H1 (cell line): ENCODE data around the gene PIGX. TPM values are rescaled to one million over a fixed set of nuclear protein-coding genes. Genes with fewer than 3 reads are reported as not detected.
"Not testable (repeated sequence)": the region's sequence is repeated elsewhere in the genome, so short reads cannot be mapped to it uniquely, and the experiment has no call there.

Experiments
- CTCF ChIA-PET: fragments of 300-600 bp; sonication (Branson Sonifier 250); formaldehyde crosslinking; loops from one replicate; lab custom pipeline; 2021; ENCODE audit not compliant: partially characterized antibody; lab: Charles Lee
- POLR2A ChIA-PET: fragments of 300-600 bp; sonication (Branson Sonifier 250); formaldehyde crosslinking; loops from one replicate; lab custom pipeline; 2021; ENCODE audit warnings: inconsistent platforms; ENCODE audit not compliant: partially characterized antibody; lab: Charles Lee
- DNase-seq, 2 experiments: peaks; one replicate each; pipeline versions ENCODE4 v3.0.0 to v3.0.0-alpha.2; 2010 to 2022; ENCODE audit warnings: low spot score in 2 of 2, low read depth in 1 of 2, mixed read lengths in 1 of 2
- FAIRE-seq: peaks from 2 replicates; lab custom pipeline; 2011; peaks lifted over from hg19 to GRCh38; lab: Jason Lieb, UNC
- H2AFZ ChIP-seq: 2 replicates; pipeline ENCODE4 v1.8.1; 2012; ENCODE audit warnings: low read length, inconsistent platforms
- H2AK5ac ChIP-seq: 2 replicates; pipeline ENCODE4 v1.6.1; 2013; ENCODE audit warnings: low read depth, low read length
- H2BK120ac ChIP-seq: replicated peaks from 2 replicates; pipeline ENCODE3; 2013; ENCODE audit warnings: low read depth, low read length, inconsistent platforms
- H2BK12ac ChIP-seq: 2 replicates; pipeline ENCODE4 v1.6.1; 2013; ENCODE audit warnings: low read depth, low read length
- H2BK15ac ChIP-seq: 2 replicates; pipeline ENCODE4 v1.6.1; 2013; ENCODE audit warnings: low read length
- H2BK20ac ChIP-seq: 2 replicates; pipeline ENCODE4 v1.6.1; 2013; ENCODE audit warnings: low read length
- H2BK5ac ChIP-seq: 2 replicates; pipeline ENCODE4 v1.6.1; 2013; ENCODE audit warnings: low read depth, low read length
- H3K14ac ChIP-seq: 2 replicates; pipeline ENCODE4 v1.6.1; 2013; ENCODE audit warnings: inconsistent platforms; ENCODE audit not compliant: insufficient read length
- H3K18ac ChIP-seq: 2 replicates; pipeline ENCODE4 v1.6.1; 2013; ENCODE audit warnings: low read length; ENCODE audit errors: extremely low read depth
- H3K23ac ChIP-seq: 2 replicates; pipeline ENCODE4 v1.6.1; 2013; ENCODE audit warnings: inconsistent platforms; ENCODE audit not compliant: insufficient read length
- H3K23me2 ChIP-seq: 2 replicates; pipeline ENCODE4 v1.6.1; 2013; ENCODE audit warnings: low read depth, low read length
- H3K27ac ChIP-seq: 2 replicates; pipeline ENCODE4 v1.6.1; 2011; ENCODE audit warnings: low read depth, low read length, inconsistent platforms
- H3K27me3 ChIP-seq, 4 experiments: replicated peaks in 1 of 4; 1 replicate in 1 of 4; 2 replicates in 3 of 4; pipeline versions ENCODE4 v1.6.1 to v1.8.1; 2011 to 2013; ENCODE audit warnings: low read length in 3 of 4, mild to moderate bottlenecking in 3 of 4, inconsistent platforms in 2 of 4, mixed read lengths in 2 of 4, moderate library complexity in 1 of 4; ENCODE audit not compliant: control insufficient read depth in 3 of 4, insufficient read depth in 3 of 4; ENCODE audit errors: extremely low read depth in 1 of 4
- H3K36me3 ChIP-seq, 4 experiments: 2 replicates each; pipeline versions ENCODE4 v1.6.1 to v1.8.1; 2011 to 2013; ENCODE audit warnings: mild to moderate bottlenecking in 4 of 4, low read length in 3 of 4, moderate library complexity in 2 of 4, control low read depth in 1 of 4, inconsistent platforms in 1 of 4; ENCODE audit not compliant: insufficient read depth in 4 of 4, control insufficient read depth in 2 of 4
- H3K4ac ChIP-seq: replicated peaks from 2 replicates; pipeline ENCODE3; 2013; ENCODE audit warnings: low read length, low read depth, mixed read lengths, inconsistent platforms; ENCODE audit not compliant: insufficient read length
- H3K4me1 ChIP-seq, 4 experiments: replicated peaks in 1 of 4; 1 replicate in 1 of 4; 2 replicates in 3 of 4; pipeline versions ENCODE4 v1.6.1 to v1.8.1; 2011 to 2013; ENCODE audit warnings: low read length in 3 of 4, inconsistent platforms in 2 of 4, mixed read lengths in 1 of 4; ENCODE audit not compliant: insufficient read depth in 4 of 4, control insufficient read depth in 3 of 4
- H3K4me2 ChIP-seq, 2 experiments: 2 replicates each; pipeline versions ENCODE4 v1.6.1 to v1.8.1; 2011 to 2013; ENCODE audit warnings: low read depth in 2 of 2, low read length in 2 of 2, control low read depth in 1 of 2, inconsistent platforms in 1 of 2, mild to moderate bottlenecking in 1 of 2; ENCODE audit not compliant: insufficient read depth in 1 of 2
- H3K4me3 ChIP-seq, 4 experiments: fragments of 200-600, 300-600 bp in 1 of 4; sonication (generic), shearing (Covaris generic), sonication (Bioruptor Twin) in 1 of 4; 2 replicates each; pipeline versions ENCODE4 v1.5.1 to v1.8.1; 2011 to 2016; ENCODE audit warnings: low read length in 4 of 4, low read depth in 3 of 4, control low read depth in 2 of 4, inconsistent platforms in 2 of 4, mild to moderate bottlenecking in 2 of 4, mixed read lengths in 1 of 4, moderate library complexity in 1 of 4; ENCODE audit not compliant: insufficient read depth in 2 of 4; ENCODE audit errors: extremely low read depth in 1 of 4
- H3K56ac ChIP-seq: replicated peaks from 2 replicates; pipeline ENCODE3; 2013; ENCODE audit warnings: low read depth, mild to moderate bottlenecking, mixed read lengths, low read length, inconsistent platforms; ENCODE audit not compliant: insufficient read length
- H3K79me1 ChIP-seq: 2 replicates; pipeline ENCODE4 v1.6.1; 2013; ENCODE audit warnings: low read depth, low read length, control low read depth
- H3K79me2 ChIP-seq, 2 experiments: 2 replicates each; pipeline versions ENCODE4 v1.6.1 to v1.8.1; 2012 to 2013; ENCODE audit warnings: low read length in 2 of 2, mild to moderate bottlenecking in 2 of 2, inconsistent platforms in 1 of 2; ENCODE audit not compliant: insufficient read depth in 2 of 2, control insufficient read depth in 1 of 2
- H3K9ac ChIP-seq, 4 experiments: replicated peaks in 1 of 4; 1 replicate in 1 of 4; 2 replicates in 3 of 4; pipeline versions ENCODE4 v1.6.1 to v1.8.1; 2011 to 2013; ENCODE audit warnings: low read depth in 3 of 4, low read length in 3 of 4, control low read depth in 2 of 4, mild to moderate bottlenecking in 2 of 4, moderate library complexity in 2 of 4, inconsistent platforms in 1 of 4; ENCODE audit errors: extremely low read depth in 1 of 4
- H3K9me3 ChIP-seq, 2 experiments: 2 replicates each; pipeline versions ENCODE4 v1.6.1 to v1.8.1; 2012 to 2013; ENCODE audit warnings: mild to moderate bottlenecking in 2 of 2, moderate library complexity in 2 of 2, control low read depth in 1 of 2, inconsistent platforms in 1 of 2, low read depth in 1 of 2, low read length in 1 of 2, mixed read lengths in 1 of 2; ENCODE audit not compliant: insufficient read depth in 2 of 2
- H4K20me1 ChIP-seq, 2 experiments: replicated peaks in 1 of 2; 2 replicates each; pipeline versions ENCODE3 to v1.8.1; 2011 to 2013; ENCODE audit warnings: inconsistent platforms in 2 of 2, low read length in 2 of 2, mild to moderate bottlenecking in 1 of 2; ENCODE audit not compliant: insufficient read depth in 2 of 2, control insufficient read depth in 1 of 2
- H4K5ac ChIP-seq: 2 replicates; pipeline ENCODE4 v1.6.1; 2013; ENCODE audit warnings: low read length, low read depth, mixed read lengths, inconsistent platforms; ENCODE audit not compliant: insufficient read length
- H4K8ac ChIP-seq: 2 replicates; pipeline ENCODE4 v1.8.0; 2013; ENCODE audit warnings: mild to moderate bottlenecking, moderate library complexity, low read length, inconsistent platforms; ENCODE audit not compliant: insufficient read depth; ENCODE audit errors: extremely low read depth
- H4K91ac ChIP-seq: replicated peaks from 2 replicates; pipeline ENCODE3; 2013; ENCODE audit warnings: low read length, mixed read lengths, inconsistent platforms; ENCODE audit not compliant: insufficient read length
- CHD1 ChIP-seq: IDR thresholded peaks from 2 replicates; pipeline ENCODE4 v1.6.1; 2012; ENCODE audit warnings: low read depth, low read length, improper control_type of control experiment
- GABPA ChIP-seq: IDR thresholded peaks from 2 replicates; pipeline ENCODE4 v1.6.1; 2011; ENCODE audit warnings: mild to moderate bottlenecking, low read length, moderate library complexity, borderline replicate concordance; ENCODE audit not compliant: insufficient read depth
- GTF2F1 ChIP-seq: IDR thresholded peaks from 2 replicates; pipeline ENCODE4 v1.6.1; 2012; ENCODE audit warnings: low read depth, low read length, improper control_type of control experiment, borderline replicate concordance
- JUN ChIP-seq: IDR thresholded peaks from 2 replicates; pipeline ENCODE4 v1.6.1; 2011; ENCODE audit warnings: low read depth, mild to moderate bottlenecking, improper control_type of control experiment, low read length
- KDM1A ChIP-seq: fragments of 200-600, 300-600 bp; sonication (generic); IDR thresholded peaks from 2 replicates; pipeline ENCODE4 v1.7.1; 2016; ENCODE audit warnings: mild to moderate bottlenecking, low read length, borderline replicate concordance
- SP1 ChIP-seq: IDR thresholded peaks from 2 replicates; pipeline ENCODE4 v1.6.1; 2011; ENCODE audit warnings: low read depth, low read length
- TBP ChIP-seq: IDR thresholded peaks from 2 replicates; pipeline ENCODE4 v1.6.1; 2011; ENCODE audit warnings: low read depth, low read length, improper control_type of control experiment
- WGBS, 2 experiments: shearing (Covaris generic) in 1 of 2; methylation state at CpG; one replicate each; pipeline versions ENCODE4 v1.1.6 to v1.1.7; 2013 to 2015; ENCODE audit warnings: low lambda C conversion rate in 2 of 2, mixed read lengths in 2 of 2, inconsistent platforms in 1 of 2, low coverage in 1 of 2, missing lambda C conversion rate in 1 of 2; ENCODE audit not compliant: insufficient replicate concordance in 2 of 2, insufficient coverage in 1 of 2, insufficient read length in 1 of 2; ENCODE audit errors: extremely low coverage in 1 of 2, missing lambda C conversion rate in 1 of 2; 5-methylcytosine and 5-hydroxymethylcytosine counted together
- polyA plus RNA-seq, 7 experiments: library from polyadenylated mRNA; depleted of rRNA in 3 of 7; stranded (reverse) in 5 of 7; unstranded in 2 of 7; fragments of >200 nt in 5 of 7; fragments of 200-250 nt in 2 of 7; gene quantifications; 1 replicate in 5 of 7; 2 replicates in 1 of 7; 4 replicates in 1 of 7; pipeline versions ENCODE4 v1.2.1 to v1.2.3, GENCODE V29; 2011 to 2013; ENCODE audit warnings: missing spikeins in 2 of 7, mixed read lengths in 2 of 7
- total RNA-seq: library from RNA; stranded (reverse); fragmentation: NEBNext Ultra II Directional; extraction: Animal tissue kit (Norgen Biotek cat#: 25700); gene quantifications from 2 replicates; pipeline ENCODE4 v1.2.1, GENCODE V29; 2021
- TF ChIP-seq, protein P1 (sequence below), 3 experiments: IDR thresholded peaks; 1 replicate in 2 of 3; 2 replicates in 1 of 3; pipeline versions ENCODE4 v1.5.1 to v1.6.1; 2011; ENCODE audit warnings: low read length in 3 of 3, mild to moderate bottlenecking in 3 of 3, inconsistent platforms in 2 of 3, low read depth in 1 of 3, moderate library complexity in 1 of 3; ENCODE audit not compliant: insufficient read depth in 1 of 3; ENCODE audit errors: control extremely low read depth in 1 of 3

Gene PIGX
- total and polyA plus RNA-seq, 2 of the 8 experiments (the other 6 are each of a cell fraction or from before 2014, with no cell fraction given): 7.0 to 14.9 TPM

DNA sequence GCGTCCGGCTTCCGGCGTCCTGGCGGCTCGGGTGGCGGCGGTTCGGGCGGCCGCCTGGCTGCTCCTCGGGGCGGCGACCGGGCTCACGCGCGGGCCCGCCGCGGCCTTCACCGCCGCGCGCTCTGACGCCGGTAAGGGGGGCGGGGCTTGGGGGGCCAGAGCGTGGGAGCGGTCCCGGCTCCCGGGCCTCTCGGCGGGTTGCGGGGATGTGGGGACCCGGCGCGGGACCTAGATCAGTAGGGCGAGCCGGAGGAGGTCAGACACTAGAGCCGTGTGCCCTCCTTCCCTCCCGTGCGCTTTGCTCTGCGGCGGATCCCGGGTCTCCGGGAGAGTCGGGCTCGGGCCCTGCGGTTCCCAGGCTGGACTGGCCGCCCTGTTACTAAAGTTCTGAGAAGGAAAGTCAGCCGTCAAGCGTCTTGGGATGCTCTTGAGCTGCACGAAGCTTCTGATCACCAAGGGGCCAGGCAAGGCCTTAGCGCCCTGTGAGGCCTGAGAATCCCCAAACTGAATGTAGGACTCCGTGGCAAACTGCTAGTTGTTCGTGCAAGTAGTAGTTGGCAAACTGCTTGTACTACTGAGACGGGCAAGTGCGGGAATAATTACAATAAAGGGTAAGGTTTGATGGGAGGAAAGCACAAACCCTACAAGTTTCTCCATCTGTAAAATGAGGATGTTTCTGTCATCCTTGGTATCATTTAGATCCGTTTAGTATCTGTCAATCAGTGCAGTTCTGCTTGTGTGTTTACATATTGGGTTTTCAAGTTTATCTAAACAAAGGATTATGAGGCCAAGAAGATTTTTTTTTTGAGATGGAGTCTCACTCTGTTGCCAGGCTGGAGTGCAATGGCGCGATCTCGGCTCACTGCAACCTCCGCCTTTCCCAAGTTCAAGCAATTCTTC, 587 bp downstream of the PIGX start (continued):
- TF ChIP-seq KDM1A (no peak), SP1 (no peak), TBP (peak; percentile 36; the same call in 1 of the 2 replicates), CHD1 (no peak), GABPA (no peak), GTF2F1 (no peak), JUN (no peak)
- TF ChIP-seq, protein P1, sequence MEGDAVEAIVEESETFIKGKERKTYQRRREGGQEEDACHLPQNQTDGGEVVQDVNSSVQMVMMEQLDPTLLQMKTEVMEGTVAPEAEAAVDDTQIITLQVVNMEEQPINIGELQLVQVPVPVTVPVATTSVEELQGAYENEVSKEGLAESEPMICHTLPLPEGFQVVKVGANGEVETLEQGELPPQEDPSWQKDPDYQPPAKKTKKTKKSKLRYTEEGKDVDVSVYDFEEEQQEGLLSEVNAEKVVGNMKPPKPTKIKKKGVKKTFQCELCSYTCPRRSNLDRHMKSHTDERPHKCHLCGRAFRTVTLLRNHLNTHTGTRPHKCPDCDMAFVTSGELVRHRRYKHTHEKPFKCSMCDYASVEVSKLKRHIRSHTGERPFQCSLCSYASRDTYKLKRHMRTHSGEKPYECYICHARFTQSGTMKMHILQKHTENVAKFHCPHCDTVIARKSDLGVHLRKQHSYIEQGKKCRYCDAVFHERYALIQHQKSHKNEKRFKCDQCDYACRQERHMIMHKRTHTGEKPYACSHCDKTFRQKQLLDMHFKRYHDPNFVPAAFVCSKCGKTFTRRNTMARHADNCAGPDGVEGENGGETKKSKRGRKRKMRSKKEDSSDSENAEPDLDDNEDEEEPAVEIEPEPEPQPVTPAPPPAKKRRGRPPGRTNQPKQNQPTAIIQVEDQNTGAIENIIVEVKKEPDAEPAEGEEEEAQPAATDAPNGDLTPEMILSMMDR (IDR thresholded peaks at IDR 0.05; ENCODE audit: control extremely low read depth in 1 of 3, insufficient read depth in 1 of 3, low read depth in 1 of 3, low read length in 3 of 3): no peak
- TF ChIP-seq, all 59 proteins: peak for 2

DNA sequence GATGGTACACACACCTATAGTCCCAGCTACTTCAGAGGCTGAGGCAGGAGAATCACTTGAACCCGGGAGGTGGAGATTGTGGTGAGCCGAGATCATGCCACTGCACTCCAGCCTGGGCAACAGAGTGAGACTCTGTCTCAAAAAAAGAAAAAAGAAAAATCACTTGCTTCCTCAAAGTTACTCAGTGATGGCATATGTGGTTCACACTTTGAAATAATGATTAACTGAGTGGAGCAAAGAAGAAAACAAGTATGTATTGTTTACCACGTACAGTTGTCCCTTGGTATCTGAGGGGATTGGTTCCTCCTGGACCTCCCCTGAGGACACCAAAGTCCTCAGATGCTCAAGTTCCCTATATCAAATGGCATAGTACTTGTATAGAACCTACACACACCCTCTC, 5.0 kb downstream of the PIGX start:
- 97% methylated on average over 3 of the region's 3 CpGs; no CpG with 5 or more reads in 1 of the 2 experiments for WGBS, 2 experiments
- H4K20me1 ChIP-seq, H3K79me2 ChIP-seq, H3K9me3 ChIP-seq, H3K27ac ChIP-seq, H3K23ac ChIP-seq, H3K79me1 ChIP-seq, H3K14ac ChIP-seq, H2AK5ac ChIP-seq, FAIRE-seq, H3K4me3 ChIP-seq, DNase-seq, H3K18ac ChIP-seq, H3K27me3 ChIP-seq, H4K5ac ChIP-seq, H3K56ac ChIP-seq, H3K4ac ChIP-seq, H2BK20ac ChIP-seq, H3K4me2 ChIP-seq, H4K91ac ChIP-seq, H2BK120ac ChIP-seq, H2BK5ac ChIP-seq, H3K23me2 ChIP-seq, H2BK12ac ChIP-seq, H3K4me1 ChIP-seq, H4K8ac ChIP-seq, H3K9ac ChIP-seq, H2AFZ ChIP-seq, H3K36me3 ChIP-seq, POLR2A ChIA-PET, H2BK15ac ChIP-seq: not testable (repeated sequence)
- CTCF ChIA-PET: interaction anchor here (0.6 to 1.2 kb wide), 2 partner anchors 43 to 77 kb away, joined by 3 read pairs; no protein-coding TSS in a partner anchor
